Stomach (tissue), 9 donors: ENCODE results near the gene SPAG6. TPM values are rescaled to one million over a fixed set of nuclear protein-coding genes. Genes with fewer than 3 reads are reported as not detected.
A peak's percentile ranks its signal among the peaks of the same experiment; 100 is the strongest.

ENCODE experiments used
- DNase-seq, 2 donors: peaks; one replicate each; pipeline versions ENCODE4 v3.0.0 to v3.0.0-alpha.2; 2013 to 2019
- H3K27ac ChIP-seq, 5 donors: fragments of 200-600 bp in 4 of 5; sonication (generic) in 4 of 5; one replicate each; pipeline ENCODE4 v1.5.1; 2013 to 2019; ENCODE audit warnings: mild to moderate bottlenecking in 1 of 5, moderate library complexity in 1 of 5
- H3K27me3 ChIP-seq, 3 donors: fragments of 200-600 bp; sonication (generic); one replicate each; pipeline ENCODE4 v1.5.1; 2017 to 2019; ENCODE audit warnings: mixed run types in 1 of 3
- H3K36me3 ChIP-seq, 4 donors: fragments of 200-600 bp; sonication (generic); 1 replicate in 3 of 4; 2 replicates in 1 of 4; pipeline ENCODE4 v1.5.1; 2016 to 2019
- H3K4me1 ChIP-seq, 4 donors: fragments of 200-600 bp; sonication (generic); one replicate each; pipeline ENCODE4 v1.5.1; 2016 to 2019
- H3K4me3 ChIP-seq, 4 donors: fragments of 200-600 bp; sonication (generic) in 3 of 4; one replicate each; pipeline ENCODE4 v1.5.1; 2016 to 2019; ENCODE audit warnings: mild to moderate bottlenecking in 1 of 4
- H3K9me3 ChIP-seq, 4 donors: fragments of 200-600 bp; sonication (generic); one replicate each; pipeline ENCODE4 v1.5.1; 2016 to 2019
- CTCF ChIP-seq, 7 experiments: fragments of 450-650 bp in 4 of 7; fragments of 200-600 bp in 3 of 7; sonication (generic) in 3 of 7; IDR thresholded peaks; one replicate each; pipeline ENCODE4 v1.5.1; 2016 to 2019; ENCODE audit warnings: antibody characterized with exemption in 7 of 7, control low read depth in 2 of 7, mild to moderate bottlenecking in 1 of 7
- EP300 ChIP-seq: sonication (generic); formaldehyde crosslinking; IDR thresholded peaks from one replicate; pipeline ENCODE4 v1.6.1; 2017; ENCODE audit warnings: antibody characterized with exemption
- POLR2A ChIP-seq, 4 donors: fragments of 450-650 bp; IDR thresholded peaks; one replicate each; pipeline ENCODE4 v1.6.1; 2016; ENCODE audit warnings: antibody characterized with exemption in 4 of 4, control low read depth in 2 of 4, mild to moderate bottlenecking in 1 of 4, moderate library complexity in 1 of 4
- POLR2AphosphoS5 ChIP-seq, 3 donors: sonication (generic); formaldehyde crosslinking; IDR thresholded peaks; one replicate each; pipeline ENCODE4 v1.6.1; 2016; ENCODE audit warnings: antibody characterized with exemption in 3 of 3
- WGBS, 5 donors: extraction: QIAGEN DNeasy Blood & Tissue Kit in 3 of 5; methylation state at CpG; one replicate each; pipeline versions ENCODE4 v1.1.5 to v1.1.7; 2013 to 2018; 5-methylcytosine and 5-hydroxymethylcytosine counted together
- intact Hi-C: fragments of 100-400 bp; cut with DNase I; formaldehyde crosslinking; loops from one replicate; pipeline ENCODE4 v1.15.1; 2023; ENCODE audit warnings: low total_unique reads
- polyA plus RNA-seq, 3 donors: library from polyadenylated mRNA; stranded (reverse); fragments of 200-250 nt; gene quantifications; one replicate each; pipeline ENCODE4 v1.2.3, GENCODE V29; 2013
- total RNA-seq, 5 donors: library from RNA; depleted of rRNA; stranded (reverse); fragments of >200 nt; gene quantifications; one replicate each; pipeline versions ENCODE4 v1.1.0 to v1.2.3, GENCODE V29; 2014 to 2016
- donor health status: healthy with polysubstance abuse.
- donor health status: Bipolar disorder and iron deficiency.
- donor health status: healthy.

SPAG6 gene
- total and polyA plus RNA-seq, 8 donors, result not detected

GRCh38 chr10:22333975-22334282 lies 11.4 kb upstream of the SPAG6 start:
- TF ChIP-seq POLR2AphosphoS5 (IDR thresholded peaks at IDR 0.05) (no peak), POLR2A (IDR thresholded peaks at IDR 0.05) (no peak), CTCF (IDR thresholded peaks at IDR 0.05) (no peak), EP300 (no peak)
- Histone ChIP-seq H3K36me3 (peaks cover 10 to 16% (median 13%) of the 10 kb centered on the region in 4 donors), H3K27me3 (peaks cover 38 to 61% (median 52%) of the 10 kb centered on the region in 3 donors), H3K4me1 (peaks cover 22 to 34% (median 32%) of the 10 kb centered on the region in 4 donors), H3K27ac (no peak overlapping the region), H3K4me3 (peak overlapping the region in 1 of 4 donors; percentile 51), H3K9me3 (peaks cover 0 to 13% (median 3%) of the 10 kb centered on the region in 4 donors)
- no peak for DNase-seq
- intact Hi-C loops, result no loop called here
- 55 to 63% (median 57%) methylated on average over 16 of the region's 16 CpGs for WGBS, 5 donors

GRCh38 chr10:22334414-22335172 lies 10.7 kb upstream of the SPAG6 start:
- H3K9me3 ChIP-seq, result peaks cover 0 to 13% (median 3%) of the 10 kb centered on the region in 4 donors
- H3K4me3 ChIP-seq, result peak overlapping the region; percentile 39 to 53 (median 48)
- peak in 1 of 2 donors; percentile 83 for DNase-seq
- WGBS, 5 donors, result 9 to 29% (median 19%) methylated on average over 52 to 73 of the region's 73 CpGs
- H3K4me1 ChIP-seq, result peaks cover 23 to 35% (median 33%) of the 10 kb centered on the region in 4 donors
- peaks cover 3 to 10% (median 7%) of the 10 kb centered on the region in 4 donors for H3K36me3 ChIP-seq
- intact Hi-C loops, result no loop called here
- TF ChIP-seq CTCF (IDR thresholded peaks at IDR 0.05), result no peak
- no peak for TF ChIP-seq POLR2A (IDR thresholded peaks at IDR 0.05)
- no peak for TF ChIP-seq EP300
- no peak for TF ChIP-seq POLR2AphosphoS5 (IDR thresholded peaks at IDR 0.05)
- peak overlapping the region in 1 of 5 donors; percentile 31 for H3K27ac ChIP-seq
- peaks cover 41 to 68% (median 57%) of the 10 kb centered on the region in 3 donors for H3K27me3 ChIP-seq

- WGBS, 5 donors, result 3 to 6% (median 5%) methylated on average over 30 to 71 of the region's 71 CpGs
- H3K27ac ChIP-seq, result peak overlapping the region in 1 of 5 donors; percentile 31
- peaks cover 0 to 2% (median 0%) of the 10 kb centered on the region in 4 donors for H3K36me3 ChIP-seq
- H3K9me3 ChIP-seq, result peaks cover 0 to 13% (median 3%) of the 10 kb centered on the region in 4 donors
- TF ChIP-seq CTCF (IDR thresholded peaks at IDR 0.05), result peak in 3 of 7 experiments; percentile 13 to 20 (median 16)
- no peak for TF ChIP-seq POLR2AphosphoS5 (IDR thresholded peaks at IDR 0.05)
- no peak for TF ChIP-seq POLR2A (IDR thresholded peaks at IDR 0.05)
- TF ChIP-seq EP300, result no peak
- intact Hi-C loops, result no loop called here
- peak overlapping the region; percentile 39 to 53 (median 48) for H3K4me3 ChIP-seq
- peaks cover 41 to 72% (median 57%) of the 10 kb centered on the region in 3 donors for H3K27me3 ChIP-seq
- peak; percentile 53 to 90 for DNase-seq
- peaks cover 27 to 41% (median 35%) of the 10 kb centered on the region in 4 donors for H3K4me1 ChIP-seq
These were observed 9.9 kb upstream of the SPAG6 start for GRCh38 chr10:22335173-22335933.

- H3K4me1 ChIP-seq, result peaks cover 27 to 50% (median 44%) of the 10 kb centered on the region in 4 donors
- peaks cover 45 to 91% (median 78%) of the 10 kb centered on the region in 3 donors for H3K27me3 ChIP-seq
- no peak overlapping the region for H3K4me3 ChIP-seq
- intact Hi-C loops, result no loop called here
- H3K27ac ChIP-seq, result no peak overlapping the region
- DNase-seq, result no peak
- H3K36me3 ChIP-seq, result no peaks in the 10 kb centered on the region
- TF ChIP-seq POLR2AphosphoS5 (IDR thresholded peaks at IDR 0.05) (no peak), POLR2A (IDR thresholded peaks at IDR 0.05) (no peak), EP300 (no peak), CTCF (IDR thresholded peaks at IDR 0.05) (no peak)
- WGBS, 5 donors, result 20 to 23% (median 22%) methylated on average over 9 of the region's 9 CpGs
- H3K9me3 ChIP-seq, result peaks cover 0 to 13% (median 3%) of the 10 kb centered on the region in 4 donors
These were observed 7.0 kb upstream of the SPAG6 start for GRCh38 chr10:22338185-22338900.
